NCI-H146 treated with DMSO at 0.1 percent for 48 hours (cell line): ENCODE measurements around the gene PATE2.

Experiments
- DNase-seq: peaks from one replicate; lab custom pipeline; 2025; ENCODE audit not compliant: unreplicated experiment; lab: John Stamatoyannopoulos, UW

PATE2 gene

DNA sequence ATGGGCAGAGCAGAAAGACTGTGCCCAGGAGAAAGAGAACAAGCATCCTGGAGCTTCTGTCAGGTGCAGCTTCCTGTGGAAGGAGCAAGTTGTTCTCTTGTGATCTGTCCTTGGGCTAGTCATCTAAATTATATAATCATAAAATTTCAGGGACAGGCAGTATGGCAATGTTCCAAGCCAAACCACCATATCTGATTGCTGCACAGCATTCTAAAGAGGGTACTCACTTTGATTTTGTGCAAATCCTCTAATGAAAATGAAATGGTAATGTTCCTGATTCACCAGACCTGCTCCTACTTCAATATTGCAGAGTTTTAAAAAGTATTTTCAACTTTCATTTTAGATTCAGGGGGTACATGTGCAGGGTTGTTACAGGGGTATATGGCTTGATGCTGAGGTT is at the start of gene PATE2:
PATE2 (minus strand) TSS at position 101 of the 400 bp plus-strand sequence; CDS start at position 46, 55 bp downstream.
- DNase-seq = no peak

DNA sequence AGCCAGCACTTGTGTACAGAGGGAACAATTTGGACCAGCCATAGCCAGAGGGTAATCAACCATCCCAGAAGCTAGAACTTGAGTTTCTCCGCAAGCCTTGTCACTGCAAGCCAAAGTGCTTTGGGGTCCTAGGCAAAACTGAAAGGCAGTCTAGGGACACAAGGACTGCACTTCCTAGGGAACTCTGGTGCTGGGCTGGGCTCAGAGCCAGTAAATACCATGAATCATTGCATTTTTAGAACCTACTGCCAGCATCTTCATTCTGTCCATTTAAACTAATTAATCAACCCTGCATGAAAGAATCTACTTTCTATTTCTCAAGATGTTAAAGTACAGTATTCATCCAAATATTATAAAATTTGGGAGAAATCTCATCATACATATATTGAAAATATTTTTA is 29.3 kb upstream of the PATE2 start:
- no peak for DNase-seq

DNA sequence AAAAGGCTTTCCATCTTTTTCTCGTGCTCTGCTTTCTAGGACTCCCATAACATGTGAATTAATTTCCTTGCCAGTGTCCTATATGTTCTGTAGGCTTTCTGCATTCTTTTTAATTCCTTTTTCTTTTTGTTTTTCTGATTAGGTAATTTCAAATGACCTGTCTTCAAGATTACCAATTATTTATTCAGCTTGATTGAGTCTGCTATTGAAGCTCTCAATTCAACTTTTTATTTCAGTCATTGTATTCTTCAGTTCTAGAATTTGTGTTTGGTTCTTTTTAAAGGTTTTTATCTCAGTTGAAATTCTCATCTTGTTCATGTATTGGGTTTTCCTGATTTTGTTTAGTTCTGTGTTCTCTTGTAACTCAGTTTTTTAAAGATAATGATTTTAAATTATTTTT is 23.8 kb upstream of the PATE2 start:
- no peak for DNase-seq

DNA sequence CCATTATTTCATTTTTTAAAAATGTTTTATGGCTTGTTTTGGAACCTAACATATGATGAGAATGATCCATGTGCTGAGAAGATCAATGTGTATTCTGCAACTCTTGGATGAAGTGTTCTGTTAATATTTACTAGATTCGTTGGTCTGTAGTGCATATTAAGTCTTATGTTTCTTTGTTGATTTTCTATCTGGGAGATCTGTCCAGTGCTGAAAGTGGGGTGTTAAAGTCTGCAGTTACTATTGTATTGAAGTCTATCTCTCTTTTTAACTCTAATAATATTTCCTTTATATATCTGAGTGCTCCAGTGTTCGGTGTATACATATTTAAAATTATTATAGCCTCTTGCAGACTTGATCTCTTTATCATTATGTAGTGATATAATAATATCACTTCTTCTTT is 21.2 kb upstream of the PATE2 start:
- no peak for DNase-seq

DNA sequence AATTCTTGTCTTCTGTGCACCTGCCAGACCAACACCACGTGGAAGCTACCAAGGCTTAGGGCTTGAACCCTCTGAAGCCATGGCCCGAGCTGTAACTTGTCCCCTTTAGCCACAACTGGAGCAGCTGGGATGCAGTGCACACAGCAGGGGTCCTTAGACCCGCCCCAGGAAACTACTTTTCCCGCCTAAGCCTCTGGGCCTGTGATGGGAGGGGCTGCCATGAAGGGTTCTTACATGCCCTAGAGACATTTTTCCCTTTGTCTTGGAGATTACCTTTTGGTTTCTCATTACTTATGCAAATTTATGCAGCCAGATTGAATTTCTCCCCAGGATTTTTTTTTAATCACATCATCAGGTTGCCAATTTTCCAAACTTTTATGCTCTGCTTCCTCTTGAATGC is 19.0 kb upstream of the PATE2 start:
- DNase-seq = no peak

DNA sequence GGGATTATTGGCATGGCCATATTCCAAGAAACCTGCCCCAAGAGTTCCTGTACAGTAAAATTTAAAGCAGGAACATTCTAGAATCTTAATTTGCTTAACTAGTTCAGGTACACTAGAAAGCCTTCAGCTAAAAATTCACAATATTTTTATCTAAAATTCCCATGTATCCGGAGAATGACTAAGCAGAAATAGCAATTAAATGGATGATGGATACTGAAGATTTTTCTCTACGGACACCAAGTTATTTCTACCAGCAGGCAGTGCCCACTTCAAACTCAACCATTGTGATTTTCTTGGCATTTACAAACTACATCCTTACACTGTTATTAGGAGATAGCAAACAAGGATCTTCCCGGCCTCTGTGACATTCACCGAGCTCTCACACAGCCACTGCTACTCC is 12.2 kb upstream of the PATE2 start:
- DNase-seq = no peak

DNA sequence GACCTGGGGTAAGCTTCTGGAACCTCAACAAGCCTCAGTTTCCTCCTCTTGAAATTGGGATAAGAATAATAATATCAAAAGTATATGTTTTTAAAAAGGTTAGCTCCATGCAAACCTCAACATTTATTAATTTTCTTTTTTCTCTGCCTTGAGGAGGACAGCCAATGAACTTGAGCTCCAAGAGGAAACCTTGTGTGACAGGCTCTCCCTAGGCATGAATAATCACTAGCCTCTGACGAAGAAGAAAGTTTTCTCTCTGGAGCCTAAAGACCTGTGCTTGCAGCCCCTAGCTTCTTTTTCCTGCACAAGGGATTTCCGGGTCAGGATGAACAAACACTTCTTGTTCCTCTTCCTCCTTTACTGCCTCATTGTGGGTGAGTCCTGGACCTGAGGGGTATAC is 9.2 kb upstream of the PATE2 start, which contains the start of gene PATE3:
PATE3 (plus strand) TSS at position 301 of the 400 bp plus-strand sequence; CDS start at position 326, 25 bp downstream.
- DNase-seq = no peak

DNA sequence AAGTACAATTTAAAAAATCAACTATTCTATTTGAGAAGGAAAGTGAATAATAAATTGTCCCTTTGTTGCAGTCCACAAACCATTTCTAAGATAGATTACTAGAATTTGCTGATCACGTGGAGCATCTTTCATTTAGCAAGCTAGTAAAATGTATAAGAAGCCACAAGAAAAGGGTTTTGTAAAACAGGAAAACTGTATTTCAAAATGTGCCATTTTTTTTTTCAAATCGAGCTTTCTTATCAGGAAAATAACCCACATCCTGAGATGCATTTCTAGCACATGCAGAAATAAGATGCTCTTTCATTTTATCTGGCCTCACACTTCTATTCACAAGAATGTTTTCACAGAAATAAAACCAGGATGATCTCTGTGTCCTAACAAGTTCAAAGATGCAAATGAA is 6.0 kb upstream of the PATE2 start:
- DNase-seq = no peak

DNA sequence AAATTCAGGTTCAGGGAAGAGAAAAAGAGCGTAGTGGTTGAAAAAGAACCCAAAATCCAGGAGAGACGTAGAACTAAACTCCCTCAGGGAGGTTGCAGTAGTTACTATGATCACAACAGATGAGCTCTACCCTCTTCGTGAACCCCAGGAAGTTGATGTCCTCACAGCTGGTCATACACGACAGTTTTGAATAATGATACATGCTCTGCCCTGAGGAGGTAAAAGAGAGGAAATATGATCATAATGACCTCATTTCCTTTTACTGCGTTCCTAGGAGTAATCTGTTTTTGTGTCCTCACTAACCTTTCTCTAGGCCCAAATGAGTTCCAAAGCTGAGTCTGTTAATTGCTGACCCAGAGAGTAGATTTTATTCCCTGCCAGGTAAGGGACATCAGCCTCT is 1.3 kb downstream of the PATE2 start:
- DNase-seq = peak; percentile 2

DNA sequence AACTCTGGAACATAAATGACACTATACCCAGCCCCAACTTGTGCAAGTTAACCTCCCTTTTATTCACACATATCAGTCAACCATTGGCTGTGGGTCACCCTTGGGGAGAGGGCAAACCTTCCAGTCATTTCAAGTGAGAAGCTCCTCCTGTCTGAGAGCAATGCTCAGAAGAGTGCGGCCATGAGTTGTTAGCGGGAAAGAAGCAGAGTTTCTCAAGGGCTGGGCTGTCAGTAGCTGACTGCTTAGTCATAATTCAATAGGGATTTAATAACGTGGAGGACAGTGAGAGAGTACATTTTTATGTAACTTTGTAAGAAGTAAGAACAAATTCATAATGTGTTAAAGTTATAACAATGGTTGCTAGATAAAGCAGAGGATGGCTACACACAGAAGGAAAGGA is 5.1 kb downstream of the PATE2 start:
- DNase-seq = no peak

DNA sequence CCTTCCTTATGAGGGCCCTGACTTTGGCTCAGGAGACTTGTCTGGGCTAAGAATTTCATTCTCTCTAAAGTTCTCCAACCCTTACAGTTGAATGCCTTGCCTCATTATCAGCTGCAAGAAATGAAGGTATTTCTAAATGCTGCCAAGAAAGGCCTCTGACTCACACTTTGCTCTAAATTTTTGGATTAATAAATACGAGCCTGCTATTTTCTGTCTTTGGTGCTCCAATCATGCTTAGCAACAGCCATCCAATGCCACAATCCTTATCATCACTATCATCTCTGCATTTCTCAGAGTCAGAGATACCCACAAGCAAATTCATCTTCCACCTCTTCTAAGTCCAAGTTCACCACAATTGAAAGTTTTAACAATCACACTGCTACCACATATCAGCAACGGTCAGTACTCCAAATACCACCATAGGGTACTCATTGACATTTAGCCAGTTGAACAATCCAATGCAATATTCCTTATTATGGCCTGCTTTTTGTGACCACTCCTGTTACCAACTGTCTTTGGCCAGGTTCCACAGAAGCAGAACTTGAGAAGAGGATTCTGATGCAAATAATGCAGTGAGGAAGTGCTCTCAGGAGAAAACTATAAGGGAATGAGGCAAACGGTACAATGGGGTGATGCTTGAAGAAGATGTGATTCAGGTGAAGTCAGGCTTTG is 5.7 kb downstream of the PATE2 start:
- no peak for DNase-seq

DNA sequence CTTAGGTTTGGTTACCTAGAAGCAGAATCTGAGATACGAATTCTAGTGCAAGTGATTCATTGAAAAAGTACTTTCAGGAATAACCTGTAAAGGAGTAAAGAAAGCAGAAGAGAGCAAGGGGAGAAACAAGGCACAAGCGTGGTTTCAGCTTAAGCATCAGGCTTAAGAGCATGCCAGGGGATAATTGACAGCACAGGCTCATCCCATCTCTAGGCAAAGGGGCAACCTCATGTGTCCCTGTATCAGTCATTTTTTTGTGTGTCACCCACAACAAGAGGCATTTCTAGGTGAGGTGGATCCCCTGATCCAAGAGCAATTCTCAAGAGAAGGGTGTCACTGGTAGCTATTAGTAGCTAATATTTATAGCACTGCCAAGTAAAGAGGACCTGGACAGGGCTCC is 8.0 kb downstream of the PATE2 start:
- DNase-seq = no peak

DNA sequence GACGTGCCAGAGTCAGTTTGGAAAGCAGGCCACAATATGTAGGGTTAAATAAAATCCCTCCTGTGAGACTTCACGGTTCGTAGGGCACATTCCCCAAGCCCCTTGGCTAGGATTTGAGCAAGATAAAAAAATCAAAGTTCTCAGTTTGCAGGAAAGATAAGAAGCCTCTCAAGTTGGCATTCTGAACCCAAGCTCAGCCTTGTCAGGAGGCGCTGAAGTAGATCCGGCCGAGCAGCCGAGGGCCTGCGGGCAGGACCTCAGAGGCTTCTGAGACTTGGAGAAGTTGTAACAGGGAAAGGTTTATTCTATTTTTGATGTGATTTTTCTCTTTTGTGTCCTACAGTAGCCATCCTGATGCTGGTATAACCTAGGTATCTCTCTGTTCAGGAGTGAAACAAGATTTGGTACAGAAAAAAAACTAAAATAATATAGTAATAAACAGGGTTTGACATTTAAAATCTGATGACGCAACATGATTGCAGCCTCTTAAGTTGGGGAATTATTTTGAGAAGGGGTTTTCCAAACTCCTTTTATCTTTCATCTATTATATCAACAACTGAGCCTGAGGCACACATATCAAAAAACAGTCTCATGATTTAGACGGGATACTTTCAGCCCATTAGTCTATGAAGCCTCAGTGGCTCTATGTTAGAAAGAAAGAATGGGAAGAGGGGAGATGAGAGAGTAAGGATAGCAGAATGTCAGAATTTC is 10.1 kb downstream of the PATE2 start:
- no peak for DNase-seq

DNA sequence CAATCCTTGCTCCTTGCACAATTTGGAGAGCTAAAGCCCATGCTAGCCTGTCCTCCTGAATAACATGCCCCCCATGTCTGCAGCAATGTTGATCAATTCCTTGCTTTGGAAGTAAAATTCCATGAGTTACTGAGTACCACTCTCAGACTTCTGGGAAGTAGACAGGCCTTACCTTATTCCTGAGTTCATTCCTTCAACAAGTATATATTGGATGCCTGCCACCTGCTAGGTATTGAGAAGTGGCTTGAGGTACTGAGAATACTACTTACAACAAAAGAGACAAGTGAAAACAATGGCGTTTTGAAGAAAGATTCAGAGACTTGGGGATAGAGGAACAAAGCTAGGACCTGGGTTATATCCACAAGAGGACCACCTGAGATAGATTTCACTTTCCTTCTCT is 12.4 kb downstream of the PATE2 start:
- DNase-seq = no peak

DNA sequence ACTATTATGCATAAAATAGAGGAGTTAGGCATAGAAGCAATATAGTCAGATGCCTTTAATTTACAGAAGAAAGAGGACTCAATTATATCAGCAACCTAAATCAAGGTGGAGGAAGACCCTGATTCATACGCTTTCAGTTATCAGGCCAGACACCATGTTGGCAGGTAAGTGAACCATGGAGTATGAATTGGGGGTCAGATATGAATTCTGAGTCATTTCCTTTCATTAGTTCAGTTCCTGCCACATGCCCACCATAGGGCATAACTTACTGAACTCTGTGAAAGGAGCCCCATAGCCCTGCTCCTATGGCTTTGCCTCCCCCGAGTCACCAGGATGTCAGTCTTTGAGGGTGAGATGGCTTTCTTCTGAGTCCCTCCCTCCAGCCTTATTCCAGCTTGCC is 15.1 kb downstream of the PATE2 start:
- no peak for DNase-seq

DNA sequence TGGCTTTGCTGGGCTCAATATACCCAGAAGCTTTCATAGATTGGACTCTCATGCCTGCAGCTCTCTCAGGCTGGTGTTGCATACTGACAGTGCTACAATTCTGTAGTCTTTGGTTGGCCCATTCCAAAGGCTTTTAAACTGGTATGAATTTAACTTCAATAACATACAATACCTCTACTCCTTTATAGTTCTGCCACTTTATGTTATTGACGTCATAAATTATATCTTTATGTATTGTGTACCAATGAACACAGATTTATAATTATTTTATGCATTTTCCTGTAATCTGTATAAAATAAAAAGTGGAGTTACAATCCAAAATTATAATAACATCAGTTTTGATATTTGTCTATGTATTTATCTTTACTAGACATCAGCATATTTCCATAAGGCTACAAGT is 16.2 kb downstream of the PATE2 start:
- DNase-seq = no peak

DNA sequence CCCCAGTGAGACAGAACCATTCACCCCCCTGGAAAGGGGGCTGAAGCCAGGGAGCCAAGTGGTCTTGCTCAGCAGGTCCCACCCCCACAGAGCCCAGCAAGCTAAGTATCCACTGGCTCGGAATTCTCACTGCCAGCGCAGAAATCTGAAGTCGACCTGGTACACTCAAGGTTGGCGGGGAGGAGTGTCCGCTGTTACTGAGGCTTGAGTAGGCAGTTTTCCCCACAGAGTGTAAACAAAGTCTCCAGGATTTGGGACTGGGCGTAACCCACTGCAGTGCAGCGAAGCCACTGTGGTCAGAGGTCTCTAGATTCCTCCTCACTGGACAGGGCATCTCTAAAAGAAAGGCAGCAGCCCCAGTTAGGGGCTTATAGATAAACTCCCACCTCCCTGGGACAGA is 22.6 kb downstream of the PATE2 start:
- DNase-seq = no peak

DNA sequence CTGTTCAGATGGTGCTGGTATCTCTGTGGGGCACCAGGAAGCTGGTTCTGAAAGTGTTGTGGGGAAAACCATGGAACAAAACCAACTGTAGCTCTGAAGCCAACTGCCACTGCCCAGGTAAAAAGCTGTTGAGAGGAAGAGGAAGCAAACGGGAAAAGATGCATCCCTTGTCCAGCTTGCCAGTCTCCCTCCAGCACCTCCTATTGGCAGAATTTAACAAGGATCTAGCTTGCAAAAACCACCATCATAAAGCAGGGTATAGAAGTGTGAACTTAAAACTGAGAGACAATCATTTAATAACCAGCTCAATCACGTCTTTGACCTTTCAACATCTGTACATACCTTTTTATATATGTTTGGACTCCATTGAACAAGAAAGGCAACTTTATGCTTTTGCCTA is 28.0 kb downstream of the PATE2 start:
- no peak for DNase-seq

DNA sequence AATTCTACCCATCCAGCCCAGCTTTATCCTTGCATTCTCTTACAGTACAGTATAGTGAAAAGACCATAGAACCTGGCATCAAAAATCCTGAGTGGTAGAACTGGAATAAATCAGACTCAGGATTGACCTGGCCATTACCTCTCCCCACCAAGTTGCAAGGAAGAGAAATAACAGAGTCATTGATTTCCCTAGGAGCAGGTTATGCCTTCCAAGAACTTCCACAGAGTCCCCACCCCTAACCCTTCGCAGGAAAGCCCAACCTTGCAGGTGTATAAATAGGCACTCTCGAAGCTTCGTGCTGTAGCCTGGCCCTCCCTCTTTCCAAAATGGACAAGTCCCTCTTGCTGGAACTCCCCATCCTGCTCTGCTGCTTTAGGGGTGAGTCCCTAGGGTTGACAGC is 32.6 kb downstream of the PATE2 start, which contains the start of gene PATE1:
PATE1 (plus strand) TSS at position 301 of the 400 bp plus-strand sequence; CDS start at position 327, 26 bp downstream.
- DNase-seq = no peak

DNA sequence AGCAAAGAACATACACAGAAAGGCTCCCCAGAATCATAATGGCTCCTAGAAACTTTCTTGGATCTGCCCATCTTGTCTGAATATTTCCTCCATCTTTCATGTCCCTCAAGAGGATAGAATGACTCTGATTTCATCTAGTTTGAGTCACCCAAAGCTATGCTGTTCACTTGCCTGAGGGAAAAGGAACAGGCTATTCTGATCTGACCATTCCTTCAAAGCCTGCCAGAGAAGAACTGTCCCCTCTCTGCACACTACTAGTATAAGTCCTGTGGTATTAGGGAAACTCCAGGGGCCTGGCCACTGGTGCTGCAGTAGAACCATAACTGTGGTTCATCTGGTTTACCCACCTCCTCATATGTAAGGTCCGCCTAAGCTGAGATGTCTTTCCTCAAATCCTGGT is 34.9 kb downstream of the PATE2 start:
- DNase-seq = no peak

DNA sequence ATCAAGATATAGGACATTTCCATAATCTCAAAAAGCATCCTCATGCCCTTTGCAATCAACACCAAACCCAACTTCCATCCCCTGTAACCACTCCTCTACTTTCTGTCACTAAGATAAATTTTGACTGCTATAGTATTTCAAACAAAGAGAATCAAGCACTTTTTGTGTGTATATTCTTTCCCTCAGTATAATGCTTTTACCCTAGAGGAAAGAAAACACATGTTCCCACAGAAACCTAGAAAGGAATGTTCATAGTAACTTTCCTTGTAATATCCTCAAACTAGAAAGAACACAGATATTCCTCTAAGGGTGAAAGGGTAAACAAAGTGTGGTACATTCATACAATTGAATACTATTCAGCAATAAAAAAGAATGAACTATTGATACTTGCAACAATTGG is 38.0 kb downstream of the PATE2 start:
- DNase-seq = no peak

DNA sequence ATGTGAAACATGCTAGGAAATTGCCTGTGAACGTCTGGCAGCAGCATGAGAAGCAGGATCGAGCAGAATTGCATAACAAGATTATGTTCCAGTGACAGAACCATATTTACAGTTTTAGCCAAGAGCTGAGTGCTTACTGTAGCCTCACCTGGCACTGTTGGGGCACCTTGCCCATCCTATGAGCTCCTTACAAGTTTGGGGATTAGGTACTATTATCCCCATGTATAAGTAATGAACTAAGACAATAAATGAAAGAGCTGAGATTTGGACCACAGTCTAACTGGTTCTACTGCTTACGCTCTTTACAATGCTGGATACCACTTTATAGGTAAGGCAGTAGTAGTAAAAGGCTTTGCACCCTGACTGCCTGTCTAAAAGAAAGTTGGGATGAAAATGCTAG is 49.7 kb downstream of the PATE2 start:
- no peak for DNase-seq
